Stimulated activated CD4-positive, alpha-beta T cell treated with anti-CD3 and anti-CD28 coated beads, Interleukin-2, amount 100 ng/mL, for 48 hours (primary cell): ENCODE results near the gene CKAP2L.

ENCODE experiments used
- DNase-seq, 2 donors: peaks; one replicate each; pipeline ENCODE4 v3.0.0-alpha.2; 2020

The CKAP2L gene

DNA sequence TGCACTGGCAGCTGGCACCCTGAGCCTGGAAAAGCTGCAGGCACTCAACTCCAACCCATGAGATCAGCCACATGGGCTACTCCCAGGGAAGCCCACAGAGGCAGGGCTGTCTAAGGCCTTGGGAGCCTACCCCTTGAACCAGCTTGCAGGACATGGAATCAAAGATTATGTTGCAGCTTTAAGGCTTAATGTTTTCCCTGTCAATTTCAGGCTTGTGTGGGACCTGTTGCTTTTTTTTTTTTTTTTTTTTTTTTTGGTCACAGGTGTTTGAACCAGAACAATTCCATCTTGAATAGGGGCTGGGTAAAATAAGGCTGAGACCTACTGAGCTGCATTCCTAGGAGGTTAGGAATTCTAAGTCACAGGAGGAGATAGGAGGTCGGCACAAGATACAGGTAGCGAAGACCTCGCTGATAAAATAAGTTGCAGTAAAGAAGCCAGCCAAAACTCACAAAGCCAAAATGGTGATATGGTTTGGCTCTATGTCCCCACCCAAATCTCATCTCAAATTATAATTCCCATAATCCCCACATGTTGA is 27.4 kb upstream of the CKAP2L start:
- DNase-seq, result no peak

GRCh38 chr2:112791019-112791418 is 26.6 kb upstream of the CKAP2L start:
- DNase-seq, result no peak

- no peak for DNase-seq
Measured at GRCh38 chr2:112790305-112790704, 25.9 kb upstream of the CKAP2L start.

DNA sequence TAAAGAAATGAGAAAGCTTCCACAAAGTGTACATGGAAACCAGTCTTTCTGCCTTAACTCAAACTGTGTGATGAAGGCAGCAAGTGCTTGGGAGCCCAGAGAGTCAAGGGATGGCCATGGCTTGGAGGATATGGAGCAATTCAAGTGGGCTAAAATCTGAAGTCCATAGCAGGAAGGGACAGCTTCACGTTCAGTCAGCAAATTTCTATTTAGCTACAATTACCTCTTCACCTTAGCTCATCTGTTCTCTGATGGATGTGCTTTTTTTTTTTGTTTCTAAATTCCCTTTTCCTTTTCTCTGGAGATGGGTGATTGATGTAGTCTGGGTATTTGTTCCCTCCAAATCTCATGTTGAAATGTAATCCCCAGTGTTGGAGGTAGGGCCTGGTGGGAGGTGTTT is 24.8 kb upstream of the CKAP2L start:
- no peak for DNase-seq

DNA sequence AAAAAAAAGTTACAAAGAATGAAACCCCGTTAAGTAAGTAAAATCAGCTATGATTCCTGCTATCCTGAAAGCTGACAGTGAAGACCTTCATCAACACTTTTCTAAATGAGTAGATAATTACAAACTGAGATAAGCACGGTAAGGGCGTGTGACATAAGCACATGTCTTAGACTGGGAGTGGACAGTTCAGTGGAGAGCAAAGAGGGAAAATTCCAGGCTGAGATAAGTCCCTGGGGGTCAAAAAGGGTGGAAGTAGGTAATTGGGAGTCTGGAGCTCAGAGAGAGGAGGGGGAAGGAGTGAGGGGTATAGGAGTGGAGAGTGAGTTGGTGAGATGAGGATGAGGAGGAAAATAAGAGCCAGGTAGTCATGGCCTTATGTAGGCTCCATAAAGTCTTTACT is 24.2 kb upstream of the CKAP2L start:
- no peak for DNase-seq

DNA sequence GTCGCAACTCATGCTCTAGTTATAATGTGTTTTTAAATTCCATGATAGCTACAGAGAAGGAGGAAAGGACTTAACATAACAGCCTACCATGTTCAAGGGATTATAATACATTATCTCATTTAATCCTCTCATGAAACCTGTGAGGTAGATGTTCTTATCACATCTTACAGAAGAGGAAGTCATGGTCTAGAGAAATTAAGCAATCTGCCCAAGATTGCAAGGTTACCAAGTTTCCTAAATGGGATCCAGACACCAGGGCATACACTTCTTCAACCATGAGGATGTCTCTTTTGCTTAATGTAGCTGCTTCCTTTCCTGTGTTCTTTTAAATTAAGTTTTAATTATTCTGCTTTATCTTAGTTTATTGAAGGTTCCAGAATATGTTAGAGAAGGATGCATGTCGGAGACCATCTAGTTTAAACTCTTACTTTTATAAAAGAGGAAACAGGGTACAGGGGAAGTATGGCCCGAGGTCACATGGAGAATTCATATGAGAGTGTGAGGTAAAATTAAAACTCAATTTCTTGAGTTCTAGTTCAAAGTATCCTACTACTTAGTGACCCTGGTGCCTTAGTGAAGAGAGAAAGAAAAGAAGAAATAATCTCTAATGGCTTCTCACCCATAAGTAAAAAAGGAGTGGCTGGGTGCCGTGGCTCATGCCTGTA is 23.5 kb upstream of the CKAP2L start:
- DNase-seq, result no peak

DNA sequence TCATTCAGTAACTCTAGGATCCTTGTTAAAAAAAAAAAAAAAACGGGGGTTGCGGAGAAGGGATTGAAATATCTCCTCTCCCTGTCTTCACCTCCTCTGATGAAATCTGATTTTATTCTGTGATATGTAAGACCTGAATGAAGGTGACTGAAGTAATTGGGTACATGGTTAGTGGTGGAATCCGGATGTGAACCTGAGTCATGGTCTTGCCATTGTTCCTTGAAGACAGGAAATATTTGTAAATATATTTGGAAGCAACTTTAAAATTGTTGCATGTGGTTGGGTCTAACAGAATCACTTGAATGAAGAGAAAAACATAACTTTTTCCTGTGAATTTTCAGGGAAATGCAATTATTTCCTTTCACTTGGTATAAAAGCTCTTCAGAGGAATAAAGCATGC is 22.9 kb upstream of the CKAP2L start:
- DNase-seq, result no peak

DNA sequence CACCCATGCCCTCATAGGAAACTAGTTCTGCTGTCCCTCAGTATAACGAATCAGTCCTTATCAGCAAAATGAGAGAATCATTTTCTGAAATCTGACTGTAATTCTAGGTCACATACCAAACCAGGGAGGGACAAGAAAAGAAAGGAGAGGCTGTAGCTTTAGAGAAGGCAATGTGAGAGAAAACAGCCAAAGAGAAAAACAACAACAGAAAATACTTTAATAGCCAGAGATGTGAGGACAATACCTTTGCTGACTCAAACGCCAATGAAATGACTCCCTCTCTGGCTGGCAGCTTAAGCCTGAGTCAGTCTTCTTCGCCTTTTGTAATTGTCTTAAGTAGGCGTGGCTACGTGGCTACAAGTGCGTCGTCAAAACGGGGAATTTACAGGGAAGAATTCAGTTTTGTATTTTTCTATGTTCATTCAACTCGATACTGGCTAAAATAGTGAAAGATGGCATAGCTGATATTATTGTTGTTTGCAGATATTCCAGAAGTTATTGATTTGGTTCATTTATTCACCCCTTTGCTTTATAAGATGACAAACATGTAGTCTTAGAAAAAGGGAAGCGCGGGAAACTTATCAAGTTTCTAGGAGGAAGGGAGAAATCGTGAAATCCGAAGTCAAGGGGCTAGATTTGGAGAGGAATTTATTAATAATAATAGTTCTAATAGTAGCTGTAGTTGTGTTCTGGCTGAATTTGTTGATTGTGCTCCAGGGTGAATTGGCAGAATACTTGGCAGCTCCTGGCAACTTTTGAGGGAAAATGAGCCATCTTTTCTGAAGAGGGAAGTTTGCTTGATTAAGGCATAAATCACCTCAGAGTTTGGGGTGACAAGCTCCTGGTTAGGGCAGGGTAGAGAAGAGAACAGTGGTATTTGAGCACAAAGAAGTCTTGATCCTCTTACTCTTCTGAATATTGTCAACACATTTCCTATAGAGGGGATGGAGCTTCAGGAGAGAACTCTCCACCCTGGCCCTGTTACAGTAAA is 20.1 kb upstream of the CKAP2L start, which contains the start of gene IL1A:
Gene IL1A, minus strand, starts transcription at position 295 of the 991 bp plus-strand sequence. CDS start 723 bp downstream, outside the sequence.
- DNase-seq, result no peak

DNA sequence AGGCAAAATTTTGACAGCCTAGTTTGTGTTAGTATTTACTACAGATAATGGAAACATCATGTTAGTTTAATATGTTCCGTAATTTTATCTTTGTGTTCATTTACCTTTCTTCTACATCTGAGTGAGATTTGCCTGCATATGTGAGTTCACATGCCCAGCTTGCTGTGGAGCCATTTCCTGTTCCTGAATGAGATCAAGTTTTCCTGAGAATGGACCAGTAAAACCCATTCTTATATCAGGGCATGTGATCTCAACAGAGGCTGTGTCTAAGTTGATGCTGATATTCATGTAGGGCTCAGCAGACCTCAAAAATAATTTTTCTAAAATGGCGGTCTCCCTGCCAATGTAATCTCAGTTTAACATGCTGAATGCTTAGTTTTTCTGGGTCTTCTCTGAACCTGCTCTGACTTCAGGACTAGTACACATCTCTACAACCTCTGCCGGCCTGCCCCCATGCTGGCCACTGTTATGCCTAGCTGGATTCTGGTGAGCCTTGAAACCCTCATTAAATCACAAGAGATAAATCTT is 18.8 kb upstream of the CKAP2L start:
- no peak for DNase-seq

DNA sequence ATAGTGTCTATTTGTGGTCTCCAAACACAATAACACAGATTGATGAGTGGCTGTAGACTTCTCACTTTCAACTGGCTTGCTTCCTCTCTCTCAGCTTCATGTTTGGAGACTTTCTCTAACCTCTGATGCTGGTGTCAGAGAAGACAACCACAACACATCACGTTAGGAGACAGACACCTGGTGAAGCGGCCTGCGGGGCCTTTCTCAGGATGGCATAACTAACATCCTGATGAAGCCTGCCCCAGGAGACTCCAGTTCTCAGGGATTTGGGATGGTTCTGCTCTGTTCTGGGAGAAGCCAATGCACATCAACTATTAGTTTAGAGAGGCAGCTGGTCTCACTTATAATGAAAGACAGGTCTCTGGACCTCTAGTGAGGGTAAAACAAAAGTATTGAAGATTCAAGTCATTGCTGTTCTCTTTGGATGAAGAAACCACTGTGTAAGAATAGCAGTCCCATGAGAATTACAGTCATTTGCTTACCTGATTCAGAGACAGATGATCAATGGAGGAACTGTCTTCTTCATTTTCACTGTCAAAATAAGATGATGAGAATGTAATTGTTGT is 17.9 kb upstream of the CKAP2L start:
- DNase-seq, result no peak

- DNase-seq, result no peak
Measured at GRCh38 chr2:112779598-112779997, 15.2 kb upstream of the CKAP2L start.

- DNase-seq, result no peak
Measured at GRCh38 chr2:112777036-112777435, 12.6 kb upstream of the CKAP2L start.

DNA sequence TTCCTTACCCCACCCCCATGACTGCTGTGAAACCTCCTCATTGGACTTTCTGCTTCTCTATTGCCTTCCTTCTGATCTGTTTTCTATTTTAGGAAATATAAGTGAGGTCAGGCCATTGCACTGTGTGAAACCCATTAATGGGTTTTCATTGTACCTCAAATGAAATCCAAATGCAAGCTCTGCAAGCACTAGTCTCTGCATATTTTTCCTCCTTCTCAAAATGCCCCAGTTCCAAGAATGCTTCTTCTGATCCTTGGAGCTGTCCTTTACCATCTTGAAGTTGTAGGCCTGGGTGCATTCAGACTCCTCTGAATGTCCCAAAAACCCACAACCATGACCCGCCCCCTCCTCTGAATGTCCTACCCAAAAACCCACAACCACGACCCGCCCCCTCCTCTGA is 11.7 kb upstream of the CKAP2L start:
- no peak for DNase-seq

DNA sequence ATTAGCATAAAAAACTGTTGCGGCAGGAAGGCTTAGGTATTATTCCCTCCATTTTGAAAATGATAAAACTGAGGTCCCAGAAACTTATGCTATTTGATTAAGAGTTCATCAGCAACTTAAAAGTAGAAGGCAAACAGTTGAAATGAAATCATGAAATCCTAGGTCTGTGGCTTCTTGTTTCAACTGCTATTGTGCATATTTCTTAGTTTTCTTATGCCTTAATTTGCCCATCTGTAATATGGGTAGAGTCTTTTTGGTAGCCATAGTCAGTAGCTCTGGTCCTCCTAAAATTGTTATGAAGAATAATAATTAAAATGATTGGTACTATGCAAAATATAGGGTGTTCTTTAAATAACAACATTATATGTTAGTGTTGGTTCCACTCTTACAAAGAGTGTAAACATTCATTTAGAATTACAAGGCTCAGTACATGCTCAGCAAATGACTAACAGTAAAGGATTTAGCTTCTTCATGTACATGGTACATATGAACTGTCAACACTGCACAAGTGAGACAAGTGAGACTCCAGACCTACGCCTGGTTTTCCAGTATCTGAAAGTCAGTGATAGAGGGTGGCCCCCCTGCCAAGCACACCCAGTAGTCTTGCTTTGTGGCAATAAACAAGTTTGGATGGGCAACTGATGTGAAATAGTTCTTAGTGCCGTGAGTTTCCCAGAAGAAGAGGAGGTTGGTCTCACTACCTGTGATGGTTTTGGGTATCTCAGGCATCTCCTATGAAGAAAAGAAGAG is 10.3 kb upstream of the CKAP2L start:
- no peak for DNase-seq

GRCh38 chr2:112773556-112773955 is 9.1 kb upstream of the CKAP2L start:
- no peak for DNase-seq

DNA sequence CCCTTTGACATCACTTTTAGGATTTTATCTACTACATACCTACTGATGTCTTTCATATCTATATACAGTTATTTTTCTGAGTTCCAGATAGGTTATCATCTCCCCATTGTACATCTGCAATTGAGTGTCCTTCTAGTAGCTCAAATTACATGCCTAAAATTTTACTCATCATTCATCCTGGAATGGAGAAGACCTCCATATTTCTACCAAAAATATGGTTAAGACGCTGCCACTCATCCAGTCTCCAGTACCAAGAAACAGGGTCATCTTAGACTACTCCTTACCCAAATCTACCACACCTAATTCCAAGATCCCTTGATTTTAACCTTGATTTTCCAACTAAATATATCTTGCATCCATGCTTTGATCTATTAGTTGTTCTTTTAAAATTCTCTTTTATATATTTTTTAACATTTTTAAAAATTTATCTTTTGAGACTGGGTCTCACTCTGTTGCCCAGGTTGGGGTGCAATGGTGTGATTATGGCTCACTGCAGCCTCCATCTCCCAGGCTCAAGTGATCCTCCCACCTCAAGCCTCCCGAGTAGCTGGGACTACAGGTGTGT is 8.6 kb upstream of the CKAP2L start:
- DNase-seq, result no peak

DNA sequence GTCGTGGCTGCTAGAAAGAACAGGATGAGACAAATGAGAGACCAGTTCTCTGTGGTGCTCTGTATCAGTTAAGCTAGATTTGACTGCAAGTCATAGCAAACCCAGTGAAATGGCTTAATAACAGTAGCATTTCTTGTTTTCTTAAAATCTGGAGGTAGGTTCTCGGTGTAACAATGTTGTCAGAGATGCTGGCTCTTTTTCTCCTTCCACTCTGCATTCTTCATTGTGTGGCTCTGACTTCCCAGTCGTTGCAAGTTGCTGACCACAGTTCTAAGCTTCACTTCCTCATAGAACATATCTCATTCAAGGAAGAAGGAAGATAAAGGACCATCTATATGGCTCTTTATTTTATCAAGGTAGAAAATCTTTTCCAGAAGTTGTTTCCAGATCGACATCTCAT is 7.9 kb upstream of the CKAP2L start:
- DNase-seq, result no peak

DNA sequence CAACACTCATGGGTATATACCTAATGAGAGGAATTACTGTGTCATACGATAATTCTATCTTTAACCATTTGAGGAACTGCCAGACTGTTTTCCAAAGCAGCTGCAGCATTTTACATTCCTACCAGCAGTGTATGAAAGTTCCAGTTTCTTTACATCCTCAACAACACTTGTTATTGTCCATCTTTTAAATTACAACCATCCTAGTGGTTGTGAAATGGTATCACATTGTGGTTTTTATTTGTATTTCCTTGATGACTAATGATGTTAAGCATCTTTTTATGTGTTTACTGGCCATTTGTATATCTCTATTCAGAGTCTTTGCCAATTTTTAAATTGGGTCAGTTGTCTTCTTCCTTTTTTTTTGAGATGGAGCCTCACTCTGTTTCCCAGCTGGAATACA is 4.0 kb upstream of the CKAP2L start:
- DNase-seq, result no peak

DNA sequence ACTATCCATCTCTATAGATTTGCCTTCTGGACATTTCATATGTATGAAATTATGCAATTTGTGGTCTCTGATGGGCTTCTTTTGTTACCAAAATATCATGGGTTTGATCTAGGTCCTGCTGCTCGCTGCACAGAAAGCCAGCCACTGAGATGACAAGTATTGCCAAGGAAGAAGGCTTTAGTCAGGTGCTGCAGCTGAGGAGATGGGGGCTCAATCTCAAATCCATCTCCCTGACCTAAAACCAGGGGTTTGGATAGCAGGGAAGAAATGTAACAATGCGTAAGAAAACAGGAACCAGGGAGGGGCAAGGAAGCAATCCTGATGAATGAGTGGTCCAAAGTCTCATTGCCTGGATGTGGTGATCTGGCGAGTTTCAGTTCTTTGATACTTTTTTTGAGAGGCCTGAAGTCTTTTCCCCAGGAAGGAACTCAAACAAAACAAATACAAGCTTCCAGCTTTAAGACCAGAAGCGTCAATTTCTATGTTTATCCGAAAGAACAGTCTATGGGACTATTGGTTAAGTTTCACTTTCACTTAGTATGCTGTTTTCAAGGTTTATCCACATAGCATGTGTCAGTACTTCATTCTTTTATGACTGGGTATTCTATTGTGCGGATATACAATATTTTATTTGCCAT is 3.4 kb upstream of the CKAP2L start:
- no peak for DNase-seq

- no peak for DNase-seq
Measured at GRCh38 chr2:112765251-112765650, 842 bp upstream of the CKAP2L start.

DNA sequence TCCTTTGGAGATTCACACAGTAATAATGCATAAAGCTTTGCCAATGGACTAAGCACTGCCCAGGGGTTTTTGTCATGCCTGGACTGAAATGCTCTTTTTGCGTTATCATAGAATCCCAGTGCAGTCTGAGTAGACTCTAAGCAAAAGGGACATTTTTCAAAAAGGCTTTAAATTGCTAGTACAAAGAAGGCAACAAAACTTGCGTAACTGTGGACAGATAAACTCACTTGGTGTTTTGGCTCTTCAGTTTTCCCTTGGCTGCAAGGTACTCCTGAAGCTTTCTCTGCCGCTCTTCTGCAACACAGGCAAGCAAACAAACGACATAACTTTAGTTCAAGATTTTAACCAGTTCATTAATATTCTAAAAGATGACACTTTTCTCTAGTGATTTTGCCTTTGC is 2.1 kb downstream of the CKAP2L start:
- no peak for DNase-seq

GRCh38 chr2:112760149-112760548 is 4.3 kb downstream of the CKAP2L start:
- DNase-seq, result no peak
